MM.1S (cell line): ENCODE data around the gene MMP24.

Experiments used
- DNase-seq: peaks from one replicate; pipeline ENCODE4 v3.0.0-alpha.2; 2015
- H2AFZ ChIP-seq: fragments of 300-600 bp; sonication (generic); 2 replicates; pipeline ENCODE4 v1.6.0; 2016; ENCODE audit warnings: antibody characterized with exemption, low read length
- H3F3A ChIP-seq: fragments of 300-600 bp; sonication (generic); 2 replicates; pipeline ENCODE4 v1.6.1; 2016; ENCODE audit warnings: mild to moderate bottlenecking, antibody characterized with exemption, low read length, moderate library complexity, mixed read lengths; ENCODE audit not compliant: insufficient read depth
- H3K27ac ChIP-seq: fragments of 300-600 bp; sonication (generic); 2 replicates; pipeline ENCODE4 v1.5.1; 2016; ENCODE audit warnings: mild to moderate bottlenecking, low read length
- H3K27me3 ChIP-seq: fragments of 300-600 bp; sonication (generic); replicated peaks from 2 replicates; pipeline ENCODE4 v1.6.0; 2016; ENCODE audit warnings: low read length; ENCODE audit not compliant: insufficient read depth
- H3K36me3 ChIP-seq: fragments of 300-600 bp; sonication (generic); replicated peaks from 2 replicates; pipeline ENCODE4 v1.6.1; 2016; ENCODE audit warnings: mild to moderate bottlenecking, low read length, mixed read lengths; ENCODE audit not compliant: insufficient read depth
- H3K4me1 ChIP-seq: fragments of 300-600 bp; sonication (generic); 2 replicates; pipeline ENCODE4 v1.6.1; 2016; ENCODE audit warnings: low read length, mixed read lengths
- H3K4me2 ChIP-seq: fragments of 300-600 bp; sonication (generic); 2 replicates; pipeline ENCODE4 v1.6.0; 2016; ENCODE audit warnings: low read depth, low read length
- H3K4me3 ChIP-seq: fragments of 300-600 bp; sonication (generic); 2 replicates; pipeline ENCODE4 v1.5.1; 2016; ENCODE audit warnings: low read length, mixed read lengths
- H3K79me2 ChIP-seq: fragments of 300-600 bp; sonication (generic); 2 replicates; pipeline ENCODE4 v1.6.1; 2016; ENCODE audit warnings: mixed run types, low read length, mixed read lengths
- H3K9ac ChIP-seq: fragments of 300-600 bp; sonication (generic); 2 replicates; pipeline ENCODE4 v1.6.1; 2016; ENCODE audit warnings: low read length, mixed read lengths
- H3K9me2 ChIP-seq: fragments of 300-600 bp; sonication (generic); replicated peaks from 2 replicates; pipeline ENCODE4 v1.6.1; 2016; ENCODE audit warnings: mild to moderate bottlenecking, low read length, mixed read lengths; ENCODE audit not compliant: insufficient read depth
- H3K9me3 ChIP-seq: fragments of 300-600 bp; sonication (generic); replicated peaks from 2 replicates; pipeline ENCODE4 v1.6.1; 2016; ENCODE audit warnings: mild to moderate bottlenecking, low read length, mixed read lengths; ENCODE audit not compliant: insufficient read depth
- H4K20me1 ChIP-seq: fragments of 300-600 bp; sonication (generic); 2 replicates; pipeline ENCODE4 v1.6.1; 2016; ENCODE audit warnings: mild to moderate bottlenecking, low read length, moderate library complexity, mixed read lengths; ENCODE audit not compliant: insufficient read depth
- EZH2 ChIP-seq: fragments of 300-600 bp; sonication (generic); optimal IDR thresholded peaks from 2 replicates; pipeline ENCODE3; 2017; ENCODE audit warnings: low read depth, mild to moderate bottlenecking, antibody characterized with exemption, low read length, mixed read lengths
- EZH2phosphoT487 ChIP-seq: fragments of 300-600 bp; sonication (generic); IDR thresholded peaks from 2 replicates; pipeline ENCODE4 v1.6.1; 2018; ENCODE audit warnings: antibody characterized with exemption, low read length
- TF ChIP-seq, protein P1 (sequence below): fragments of 300-600 bp; sonication (generic); IDR thresholded peaks from 2 replicates; pipeline ENCODE4 v1.5.1; 2016; ENCODE audit warnings: antibody characterized with exemption, low read length, mixed read lengths

MMP24 gene

DNA sequence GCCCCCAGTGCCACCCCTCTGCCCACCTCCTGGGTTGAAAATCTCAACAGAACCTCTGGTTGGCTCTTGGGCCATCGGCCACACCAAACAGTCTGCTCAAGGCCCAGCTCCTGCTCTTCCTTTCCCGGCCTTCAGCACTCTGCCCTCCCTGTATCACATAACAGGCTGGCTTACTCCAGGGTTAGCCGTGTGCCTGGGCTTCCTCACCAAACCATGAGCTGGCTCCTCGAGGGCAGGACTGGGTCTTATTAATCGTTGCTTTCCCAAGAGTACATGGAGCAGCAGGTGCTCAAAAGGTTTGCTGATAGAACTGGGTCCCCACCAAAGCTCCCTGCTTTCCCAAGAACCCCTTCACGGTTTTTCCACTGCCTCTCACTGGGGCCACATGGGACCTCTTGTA, 78.5 kb downstream of the MMP24 start:
- H3K36me3 ChIP-seq, result no peaks in the 10 kb centered on the region
- H3K27me3 ChIP-seq, result no peaks in the 10 kb centered on the region
- no peaks in the 10 kb centered on the region; the same call in 1 of the 2 replicates for H3K4me1 ChIP-seq
- no peak for DNase-seq
- no peaks in the 10 kb centered on the region for H3K79me2 ChIP-seq
- no peak overlapping the region for H3K27ac ChIP-seq
- no peak overlapping the region for H3K9ac ChIP-seq
- no peaks in the 10 kb centered on the region for H3K9me3 ChIP-seq
- TF ChIP-seq EZH2, result no peak
- no peak for TF ChIP-seq EZH2phosphoT487
- TF ChIP-seq, protein P1, sequence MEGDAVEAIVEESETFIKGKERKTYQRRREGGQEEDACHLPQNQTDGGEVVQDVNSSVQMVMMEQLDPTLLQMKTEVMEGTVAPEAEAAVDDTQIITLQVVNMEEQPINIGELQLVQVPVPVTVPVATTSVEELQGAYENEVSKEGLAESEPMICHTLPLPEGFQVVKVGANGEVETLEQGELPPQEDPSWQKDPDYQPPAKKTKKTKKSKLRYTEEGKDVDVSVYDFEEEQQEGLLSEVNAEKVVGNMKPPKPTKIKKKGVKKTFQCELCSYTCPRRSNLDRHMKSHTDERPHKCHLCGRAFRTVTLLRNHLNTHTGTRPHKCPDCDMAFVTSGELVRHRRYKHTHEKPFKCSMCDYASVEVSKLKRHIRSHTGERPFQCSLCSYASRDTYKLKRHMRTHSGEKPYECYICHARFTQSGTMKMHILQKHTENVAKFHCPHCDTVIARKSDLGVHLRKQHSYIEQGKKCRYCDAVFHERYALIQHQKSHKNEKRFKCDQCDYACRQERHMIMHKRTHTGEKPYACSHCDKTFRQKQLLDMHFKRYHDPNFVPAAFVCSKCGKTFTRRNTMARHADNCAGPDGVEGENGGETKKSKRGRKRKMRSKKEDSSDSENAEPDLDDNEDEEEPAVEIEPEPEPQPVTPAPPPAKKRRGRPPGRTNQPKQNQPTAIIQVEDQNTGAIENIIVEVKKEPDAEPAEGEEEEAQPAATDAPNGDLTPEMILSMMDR, result no peak
- no peak overlapping the region for H2AFZ ChIP-seq
- no peak overlapping the region for H3K4me2 ChIP-seq
- H3K9me2 ChIP-seq, result no peaks in the 10 kb centered on the region
- no peaks in the 10 kb centered on the region for H3F3A ChIP-seq
- no peak overlapping the region for H3K4me3 ChIP-seq
- H4K20me1 ChIP-seq, result no peaks in the 10 kb centered on the region

DNA sequence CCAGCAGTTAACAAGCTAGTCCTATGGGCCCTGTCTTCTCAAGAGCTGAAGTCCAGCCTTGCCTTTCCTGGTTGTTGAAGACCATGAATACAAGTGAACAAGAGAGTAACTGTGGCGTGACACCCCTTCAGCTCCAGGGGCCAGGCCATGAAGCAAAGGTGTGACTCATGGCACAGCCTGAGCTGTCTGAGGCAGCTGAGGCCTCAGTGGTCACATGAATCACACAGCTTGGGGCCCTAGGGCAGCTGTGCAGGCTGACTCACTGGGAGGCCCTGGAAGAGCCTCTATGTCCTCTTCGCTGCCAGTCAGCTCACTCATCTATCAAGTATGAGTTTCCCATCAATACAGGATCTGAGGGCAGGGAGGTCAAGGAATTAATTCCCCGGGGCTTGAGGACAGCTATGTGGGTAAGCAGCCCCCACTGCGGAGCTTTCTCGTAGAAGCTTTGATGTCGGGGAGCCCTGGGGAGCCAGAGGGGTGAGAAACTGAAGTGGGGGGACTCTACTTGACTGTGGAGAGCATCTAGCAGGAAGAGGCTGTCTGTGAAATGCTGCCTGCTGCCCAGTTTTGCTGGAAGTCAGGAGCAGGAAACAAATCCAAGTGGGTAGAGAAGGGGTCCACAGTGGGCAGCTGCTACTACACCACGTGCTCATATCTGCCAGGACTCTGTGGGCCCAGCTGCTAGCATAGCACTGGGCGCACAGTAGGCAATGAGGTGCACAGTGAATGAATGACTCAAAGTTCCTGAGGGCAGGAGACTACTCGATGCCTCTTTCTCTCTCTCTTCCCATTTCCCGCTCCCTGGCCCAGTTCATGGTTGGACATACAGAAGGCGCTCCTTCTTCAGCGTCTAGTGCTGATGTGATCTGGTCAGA, 79.4 kb downstream of the MMP24 start:
- Histone ChIP-seq H3K9ac (no peak overlapping the region), H3K27me3 (no peaks in the 10 kb centered on the region), H3K9me3 (no peaks in the 10 kb centered on the region), H3F3A (no peaks in the 10 kb centered on the region), H3K79me2 (no peaks in the 10 kb centered on the region), H3K9me2 (no peaks in the 10 kb centered on the region), H2AFZ (no peak overlapping the region), H3K36me3 (no peaks in the 10 kb centered on the region), H3K4me1 (no peaks in the 10 kb centered on the region; the same call in 1 of the 2 replicates), H3K27ac (no peak overlapping the region), H4K20me1 (no peaks in the 10 kb centered on the region), H3K4me2 (no peak overlapping the region), H3K4me3 (no peak overlapping the region)
- DNase-seq, result no peak
- no peak for TF ChIP-seq EZH2phosphoT487
- no peak for TF ChIP-seq EZH2
- TF ChIP-seq, protein P1, result no peak

DNA sequence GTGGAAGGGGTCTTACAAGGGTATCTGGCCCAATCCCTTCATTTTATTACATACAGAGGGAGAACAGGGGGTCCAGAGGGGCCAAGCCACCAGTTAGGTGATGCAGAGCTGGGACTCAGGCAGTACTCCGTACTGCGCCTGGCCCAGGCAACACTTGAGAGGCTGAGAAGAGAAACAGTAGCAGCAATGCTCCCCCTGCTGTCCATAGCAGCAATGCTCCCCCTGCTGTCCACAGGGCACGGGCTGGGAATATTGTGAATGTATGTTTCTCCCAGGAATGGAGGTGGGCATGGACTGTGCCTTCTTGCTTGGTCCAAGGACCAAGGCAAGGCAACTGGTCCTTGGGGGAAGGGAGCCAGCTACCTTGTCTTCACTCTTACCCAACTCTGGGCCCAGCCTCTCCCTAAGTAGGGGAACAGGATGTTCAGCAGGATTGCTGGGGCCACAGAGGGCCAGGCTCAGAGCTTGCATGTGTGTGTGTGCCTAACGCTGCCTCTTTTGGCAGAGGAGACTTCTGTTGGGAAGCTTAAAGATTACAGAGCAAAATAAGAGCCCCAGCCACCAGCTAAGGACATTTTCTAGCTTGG, 80.5 kb downstream of the MMP24 start:
- no peak for TF ChIP-seq EZH2phosphoT487
- no peak for TF ChIP-seq EZH2
- TF ChIP-seq, protein P1, result peak; percentile 67
- no peak overlapping the region for H3K4me2 ChIP-seq
- no peak overlapping the region for H2AFZ ChIP-seq
- no peaks in the 10 kb centered on the region for H3K36me3 ChIP-seq
- no peak overlapping the region for H3K27ac ChIP-seq
- no peak overlapping the region for H3K4me3 ChIP-seq
- H3F3A ChIP-seq, result no peaks in the 10 kb centered on the region
- no peaks in the 10 kb centered on the region for H3K9me3 ChIP-seq
- DNase-seq, result peak; percentile 18
- no peaks in the 10 kb centered on the region for H3K9me2 ChIP-seq
- H3K4me1 ChIP-seq, result no peaks in the 10 kb centered on the region; the same call in 1 of the 2 replicates
- no peaks in the 10 kb centered on the region for H3K27me3 ChIP-seq
- H3K79me2 ChIP-seq, result no peaks in the 10 kb centered on the region
- no peak overlapping the region for H3K9ac ChIP-seq
- no peaks in the 10 kb centered on the region for H4K20me1 ChIP-seq
